ENCODE results near the gene KRT33B. TPM values are rescaled to one million over a fixed set of nuclear protein-coding genes. Genes with fewer than 3 reads are reported as not detected.
"Not testable (repeated sequence)": the region's sequence is repeated elsewhere in the genome, so short reads cannot be mapped to it uniquely, and the experiment has no call there.

Gene KRT33B
- total RNA-seq, 2 experiments from 2014 or later = not detected

GRCh38 chr17:41402161-41402560, 32.5 kb upstream of the KRT33B start:
- no peak overlapping the region for H3K4me3 Mint-ChIP-seq

GRCh38 chr17:41396996-41397660, 27.5 kb upstream of the KRT33B start, which contains the start of gene KRT31:
TSS of gene KRT31 (minus strand) at chr17:41397608. CDS start at chr17:41397539, 69 bp downstream.
- Mint-ChIP-seq H3K27ac (no peak within 1 kb of the TSS), H3K9me3 (no peaks in the 10 kb centered on the region), H3K36me3 (no peaks in the 10 kb centered on the region), H3K4me3 (no peak within 1 kb of the TSS), H3K27me3 (no peaks in the 10 kb centered on the region), H3K4me1 (no peaks in the 10 kb centered on the region)
- DNase-seq = no peak

More at GRCh38 chr17:41402161-41402560, 32.5 kb upstream of the KRT33B start:
- H3K9me3 Mint-ChIP-seq = no peaks in the 10 kb centered on the region
- no peak for DNase-seq
- H3K36me3 Mint-ChIP-seq = no peaks in the 10 kb centered on the region
- peaks cover 23% of the 10 kb centered on the region for H3K4me1 Mint-ChIP-seq
- H3K27me3 Mint-ChIP-seq = peaks cover 3% of the 10 kb centered on the region
- H3K27ac Mint-ChIP-seq = no peak overlapping the region

GRCh38 chr17:41396340-41396739, 26.7 kb upstream of the KRT33B start:
- no peaks in the 10 kb centered on the region for H3K4me1 Mint-ChIP-seq
- no peaks in the 10 kb centered on the region for H3K9me3 Mint-ChIP-seq
- no peak for DNase-seq
- H3K27me3 Mint-ChIP-seq = no peaks in the 10 kb centered on the region
- no peaks in the 10 kb centered on the region for H3K36me3 Mint-ChIP-seq
- no peak overlapping the region for H3K4me3 Mint-ChIP-seq
- no peak overlapping the region for H3K27ac Mint-ChIP-seq

GRCh38 chr17:41395611-41396010, 26.0 kb upstream of the KRT33B start:
- Mint-ChIP-seq H3K4me3 (no peak overlapping the region), H3K27ac (no peak overlapping the region), H3K36me3 (no peaks in the 10 kb centered on the region), H3K27me3 (no peaks in the 10 kb centered on the region), H3K4me1 (no peaks in the 10 kb centered on the region), H3K9me3 (no peaks in the 10 kb centered on the region)
- DNase-seq = no peak

- not testable (repeated sequence) for H3K27ac Mint-ChIP-seq, H3K36me3 Mint-ChIP-seq, DNase-seq, H3K4me1 Mint-ChIP-seq, H3K9me3 Mint-ChIP-seq, H3K4me3 Mint-ChIP-seq, H3K27me3 Mint-ChIP-seq
These were observed 25.4 kb upstream of the KRT33B start for GRCh38 chr17:41395044-41395443.

- H3K36me3 Mint-ChIP-seq = no peaks in the 10 kb centered on the region
- no peaks in the 10 kb centered on the region for H3K9me3 Mint-ChIP-seq
- no peaks in the 10 kb centered on the region for H3K4me1 Mint-ChIP-seq
- H3K27me3 Mint-ChIP-seq = no peaks in the 10 kb centered on the region
- H3K4me3 Mint-ChIP-seq = no peak overlapping the region
- H3K27ac Mint-ChIP-seq = no peak overlapping the region
- DNase-seq = no peak
These were observed 24.8 kb upstream of the KRT33B start for GRCh38 chr17:41394254-41394996.

- no peak overlapping the region for H3K4me3 Mint-ChIP-seq
- DNase-seq = no peak
- no peaks in the 10 kb centered on the region for H3K9me3 Mint-ChIP-seq
- no peaks in the 10 kb centered on the region for H3K4me1 Mint-ChIP-seq
- H3K36me3 Mint-ChIP-seq = no peaks in the 10 kb centered on the region
- H3K27ac Mint-ChIP-seq = no peak overlapping the region
- H3K27me3 Mint-ChIP-seq = no peaks in the 10 kb centered on the region
These were observed 24.2 kb upstream of the KRT33B start for GRCh38 chr17:41393826-41394225.

GRCh38 chr17:41393294-41393693, 23.7 kb upstream of the KRT33B start:
- Mint-ChIP-seq H3K9me3 (no peaks in the 10 kb centered on the region), H3K36me3 (no peaks in the 10 kb centered on the region)

GRCh38 chr17:41392278-41392677, 22.7 kb upstream of the KRT33B start:
- no peak for DNase-seq
- no peaks in the 10 kb centered on the region for H3K27me3 Mint-ChIP-seq
- H3K4me1 Mint-ChIP-seq = no peaks in the 10 kb centered on the region
- no peak overlapping the region for H3K27ac Mint-ChIP-seq
- peaks cover 5% of the 10 kb centered on the region for H3K9me3 Mint-ChIP-seq
- H3K4me3 Mint-ChIP-seq = no peak overlapping the region
- peaks cover 3% of the 10 kb centered on the region for H3K36me3 Mint-ChIP-seq

More at GRCh38 chr17:41393294-41393693, 23.7 kb upstream of the KRT33B start:
- H3K27me3 Mint-ChIP-seq = no peaks in the 10 kb centered on the region
- no peak overlapping the region for H3K4me3 Mint-ChIP-seq
- H3K4me1 Mint-ChIP-seq = no peaks in the 10 kb centered on the region
- DNase-seq = no peak
- no peak overlapping the region for H3K27ac Mint-ChIP-seq

GRCh38 chr17:41391535-41391934, 21.9 kb upstream of the KRT33B start:
- no peak overlapping the region for H3K27ac Mint-ChIP-seq
- H3K9me3 Mint-ChIP-seq = peaks cover 10% of the 10 kb centered on the region
- H3K4me3 Mint-ChIP-seq = no peak overlapping the region
- DNase-seq = no peak
- peaks cover 3% of the 10 kb centered on the region for H3K27me3 Mint-ChIP-seq
- H3K36me3 Mint-ChIP-seq = peaks cover 6% of the 10 kb centered on the region
- no peaks in the 10 kb centered on the region for H3K4me1 Mint-ChIP-seq

- Mint-ChIP-seq H3K36me3 (peaks cover 7% of the 10 kb centered on the region), H3K4me3 (no peak overlapping the region), H3K4me1 (no peaks in the 10 kb centered on the region), H3K9me3 (peaks cover 14% of the 10 kb centered on the region), H3K27me3 (peaks cover 4% of the 10 kb centered on the region), H3K27ac (no peak overlapping the region)
- no peak for DNase-seq
These were observed 20.9 kb upstream of the KRT33B start for GRCh38 chr17:41390411-41390938.

GRCh38 chr17:41387670-41388069, 18.1 kb upstream of the KRT33B start:
- peaks cover 4% of the 10 kb centered on the region for H3K27me3 Mint-ChIP-seq
- peaks cover 14% of the 10 kb centered on the region for H3K9me3 Mint-ChIP-seq
- peaks cover 7% of the 10 kb centered on the region for H3K36me3 Mint-ChIP-seq
- no peak overlapping the region for H3K27ac Mint-ChIP-seq
- no peak for DNase-seq
- H3K4me3 Mint-ChIP-seq = no peak overlapping the region
- H3K4me1 Mint-ChIP-seq = no peaks in the 10 kb centered on the region

- Mint-ChIP-seq H3K9me3 (peaks cover 14% of the 10 kb centered on the region), H3K4me3 (no peak overlapping the region), H3K4me1 (no peaks in the 10 kb centered on the region), H3K36me3 (peaks cover 7% of the 10 kb centered on the region), H3K27me3 (peaks cover 4% of the 10 kb centered on the region), H3K27ac (no peak overlapping the region)
- DNase-seq = no peak
These were observed 16.6 kb upstream of the KRT33B start for GRCh38 chr17:41386227-41386626.

- H3K27me3 Mint-ChIP-seq = peaks cover 4% of the 10 kb centered on the region
- H3K9me3 Mint-ChIP-seq = peaks cover 14% of the 10 kb centered on the region
- no peak for DNase-seq
- H3K4me1 Mint-ChIP-seq = peaks cover 2% of the 10 kb centered on the region
- H3K36me3 Mint-ChIP-seq = peaks cover 7% of the 10 kb centered on the region
- H3K27ac Mint-ChIP-seq = no peak overlapping the region
- no peak overlapping the region for H3K4me3 Mint-ChIP-seq
These were observed 14.1 kb upstream of the KRT33B start for GRCh38 chr17:41383690-41384089.

- Mint-ChIP-seq H3K27me3 (peaks cover 4% of the 10 kb centered on the region), H3K27ac (no peak overlapping the region), H3K36me3 (peaks cover 5% of the 10 kb centered on the region), H3K4me1 (peaks cover 6% of the 10 kb centered on the region), H3K4me3 (no peak overlapping the region), H3K9me3 (peaks cover 10% of the 10 kb centered on the region)
- no peak for DNase-seq
These were observed 12.8 kb upstream of the KRT33B start for GRCh38 chr17:41382394-41382793.
